HG02588 (cell line): ENCODE results near the gene GNB1.

Experiments
- ATAC-seq: cut with Tn5 transposase; IDR thresholded peaks from one replicate; pipeline ENCODE4 v1.9.1; 2021; ENCODE audit warnings: mild to moderate bottlenecking, moderate library complexity; ENCODE audit not compliant: unreplicated experiment

Gene GNB1

GRCh38 chr1:1910651-1911331 is 19.9 kb upstream of the GNB1 start:
- ATAC-seq, result no peak

GRCh38 chr1:1910033-1910465 is 19.2 kb upstream of the GNB1 start:
- no peak for ATAC-seq

- no peak for ATAC-seq
Measured at GRCh38 chr1:1908506-1908791, 17.6 kb upstream of the GNB1 start.

- no peak for ATAC-seq
Measured at GRCh38 chr1:1907098-1907736, 16.3 kb upstream of the GNB1 start.

- ATAC-seq, result no peak
Measured at GRCh38 chr1:1906185-1907097, 15.6 kb upstream of the GNB1 start.

- ATAC-seq, result no peak
Measured at GRCh38 chr1:1903224-1903623, 12.3 kb upstream of the GNB1 start.

GRCh38 chr1:1901641-1902294 is 10.9 kb upstream of the GNB1 start:
- no peak for ATAC-seq

- ATAC-seq, result no peak
Measured at GRCh38 chr1:1900883-1901640, 10.2 kb upstream of the GNB1 start.

- no peak for ATAC-seq
Measured at GRCh38 chr1:1899967-1900327, 9.1 kb upstream of the GNB1 start.

GRCh38 chr1:1899266-1899966 is 8.5 kb upstream of the GNB1 start:
- ATAC-seq, result no peak

GRCh38 chr1:1898246-1898933 is 7.5 kb upstream of the GNB1 start:
- no peak for ATAC-seq

GRCh38 chr1:1895456-1896336 is 4.8 kb upstream of the GNB1 start:
- ATAC-seq, result no peak

- no peak for ATAC-seq
Measured at GRCh38 chr1:1895060-1895418, 4.2 kb upstream of the GNB1 start.

GRCh38 chr1:1894354-1895059 is 3.6 kb upstream of the GNB1 start:
- no peak for ATAC-seq

GRCh38 chr1:1893997-1894353 is 3.1 kb upstream of the GNB1 start:
- no peak for ATAC-seq

GRCh38 chr1:1893291-1893985 is 2.6 kb upstream of the GNB1 start:
- no peak for ATAC-seq

- no peak for ATAC-seq
Measured at GRCh38 chr1:1892763-1893120, 1.9 kb upstream of the GNB1 start.
